RWPE2 (cell line): Measurements from ENCODE around the gene HLA-E.

Experiments used
- ATAC-seq: fragments of 200-7000 bp; cut with Tn5 transposase; 3 replicates; pipeline ENCODE4 v1.9.1; 2021; ENCODE audit warnings: low read depth
- DNase-seq: peaks from one replicate; pipeline ENCODE4 v3.0.0-alpha.2; 2020; ENCODE audit warnings: low spot score
- H3K27ac ChIP-seq: fragments of 450-650 bp; 2 replicates; pipeline ENCODE4 v1.5.1; 2017; ENCODE audit warnings: mild to moderate bottlenecking; ENCODE audit not compliant: poor library complexity, severe bottlenecking
- H3K27me3 ChIP-seq: fragments of 250-450 bp; sonication (Bioruptor Pico); 2 replicates; pipeline ENCODE4 v1.5.1; 2021; ENCODE audit warnings: mild to moderate bottlenecking, moderate library complexity; ENCODE audit not compliant: insufficient read depth, poor library complexity, severe bottlenecking
- H3K36me3 ChIP-seq: fragments of 250-450 bp; sonication (Bioruptor Pico); 2 replicates; pipeline ENCODE4 v1.5.1; 2020; ENCODE audit warnings: low read depth, mild to moderate bottlenecking, moderate library complexity
- H3K4me1 ChIP-seq: fragments of 250-450 bp; sonication (Bioruptor Pico); 2 replicates; pipeline ENCODE4 v1.5.1; 2021; ENCODE audit warnings: mild to moderate bottlenecking, moderate library complexity; ENCODE audit not compliant: insufficient read depth, poor library complexity, severe bottlenecking
- H3K4me3 ChIP-seq: fragments of 250-450 bp; sonication (Bioruptor Pico); 2 replicates; pipeline ENCODE4 v1.5.1; 2021; ENCODE audit warnings: mild to moderate bottlenecking, moderate library complexity; ENCODE audit not compliant: severe bottlenecking
- H3K9me3 ChIP-seq: fragments of 250-450 bp; sonication (Bioruptor Pico); 2 replicates; pipeline ENCODE4 v1.5.1; 2021; ENCODE audit warnings: mild to moderate bottlenecking, moderate library complexity; ENCODE audit not compliant: severe bottlenecking
- TF ChIP-seq, protein P1 (sequence below): fragments of 450-650 bp; IDR thresholded peaks from one replicate; pipeline ENCODE4 v1.5.1; 2017; ENCODE audit warnings: mild to moderate bottlenecking, moderate library complexity; ENCODE audit not compliant: poor library complexity, severe bottlenecking

HLA-E gene

GRCh38 chr6:30541515-30542403, 52.5 kb downstream of the HLA-E start:
- TF ChIP-seq, protein P1, sequence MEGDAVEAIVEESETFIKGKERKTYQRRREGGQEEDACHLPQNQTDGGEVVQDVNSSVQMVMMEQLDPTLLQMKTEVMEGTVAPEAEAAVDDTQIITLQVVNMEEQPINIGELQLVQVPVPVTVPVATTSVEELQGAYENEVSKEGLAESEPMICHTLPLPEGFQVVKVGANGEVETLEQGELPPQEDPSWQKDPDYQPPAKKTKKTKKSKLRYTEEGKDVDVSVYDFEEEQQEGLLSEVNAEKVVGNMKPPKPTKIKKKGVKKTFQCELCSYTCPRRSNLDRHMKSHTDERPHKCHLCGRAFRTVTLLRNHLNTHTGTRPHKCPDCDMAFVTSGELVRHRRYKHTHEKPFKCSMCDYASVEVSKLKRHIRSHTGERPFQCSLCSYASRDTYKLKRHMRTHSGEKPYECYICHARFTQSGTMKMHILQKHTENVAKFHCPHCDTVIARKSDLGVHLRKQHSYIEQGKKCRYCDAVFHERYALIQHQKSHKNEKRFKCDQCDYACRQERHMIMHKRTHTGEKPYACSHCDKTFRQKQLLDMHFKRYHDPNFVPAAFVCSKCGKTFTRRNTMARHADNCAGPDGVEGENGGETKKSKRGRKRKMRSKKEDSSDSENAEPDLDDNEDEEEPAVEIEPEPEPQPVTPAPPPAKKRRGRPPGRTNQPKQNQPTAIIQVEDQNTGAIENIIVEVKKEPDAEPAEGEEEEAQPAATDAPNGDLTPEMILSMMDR: peak; percentile 98
- ATAC-seq (peak; percentile 46), DNase-seq (no peak)
- Histone ChIP-seq H3K9me3 (no peaks in the 10 kb centered on the region), H3K27ac (no peak overlapping the region), H3K4me3 (no peak overlapping the region), H3K27me3 (no peaks in the 10 kb centered on the region), H3K36me3 (peaks cover 7% of the 10 kb centered on the region; the same call in 1 of the 2 replicates), H3K4me1 (no peaks in the 10 kb centered on the region)

DNA sequence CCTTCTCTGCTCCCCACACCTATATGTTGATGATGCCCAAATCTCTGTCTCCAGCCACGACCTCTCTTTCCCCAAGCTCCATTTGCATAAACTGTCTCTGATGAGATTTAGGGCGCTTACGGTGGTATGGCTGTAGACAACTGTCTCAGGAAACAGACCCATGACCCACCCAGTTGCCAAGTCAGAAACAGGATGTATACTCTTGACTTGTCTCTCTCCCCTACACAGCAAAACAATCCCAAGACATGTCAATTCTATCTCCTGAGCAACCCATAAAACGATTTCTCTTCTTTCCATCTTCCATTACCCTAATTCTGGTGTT, 53.1 kb downstream of the HLA-E start:
- TF ChIP-seq, protein P1: no peak
- Histone ChIP-seq H3K36me3 (peaks cover 10% of the 10 kb centered on the region), H3K4me1 (no peaks in the 10 kb centered on the region), H3K4me3 (no peak overlapping the region), H3K9me3 (no peaks in the 10 kb centered on the region), H3K27ac (no peak overlapping the region), H3K27me3 (no peaks in the 10 kb centered on the region)
- ATAC-seq (no peak), DNase-seq (no peak)

- Histone ChIP-seq H3K4me3 (no peak overlapping the region), H3K27ac (no peak overlapping the region), H3K27me3 (no peaks in the 10 kb centered on the region), H3K4me1 (no peaks in the 10 kb centered on the region), H3K9me3 (no peaks in the 10 kb centered on the region), H3K36me3 (peaks cover 15% of the 10 kb centered on the region)
- DNase-seq (no peak), ATAC-seq (no peak)
- TF ChIP-seq, protein P1: no peak
Measured at GRCh38 chr6:30542915-30543314, 53.6 kb downstream of the HLA-E start.
